ENCODE results near the gene ZNF224. TPM values are rescaled to one million over a fixed set of nuclear protein-coding genes. Genes with fewer than 3 reads are reported as not detected.

The ZNF224 gene
- total RNA-seq (10 to 100 TPM; 20.0 to 31.0 (median 24.4) TPM), polyA plus RNA-seq (10 to 100 TPM; 16.2 to 19.0 TPM)
- long read RNA-seq, donor 1, transcript ZNF224-201 (6 exons, 3,980 nt) = minor isoform, 5 of 38 reads
- long read RNA-seq, donor 1, transcript ZNF224-203 (1 exons, 1,552 nt) = major isoform, 26 of 38 reads
- long read RNA-seq, donor 1, partial matches to known transcripts = 0 of 38 reads
- long read RNA-seq, donor 1, other reads (novel, unspliced or antisense) = 5 of 38 reads
- long read RNA-seq, donor 2, transcript ZNF224-208 (1 exons, 2,994 nt) = major isoform, 8 of 20 reads
- long read RNA-seq, donor 2, partial matches to known transcripts = 5 of 20 reads
- long read RNA-seq, donor 2, other reads (novel, unspliced or antisense) = 0 of 20 reads
- long read RNA-seq, donor 3, transcript ZNF224-201 (6 exons, 3,980 nt) = major isoform, 11 of 39 reads
- long read RNA-seq, donor 3, partial matches to known transcripts = 7 of 39 reads
- long read RNA-seq, donor 3, other reads (novel, unspliced or antisense) = 16 of 39 reads

DNA sequence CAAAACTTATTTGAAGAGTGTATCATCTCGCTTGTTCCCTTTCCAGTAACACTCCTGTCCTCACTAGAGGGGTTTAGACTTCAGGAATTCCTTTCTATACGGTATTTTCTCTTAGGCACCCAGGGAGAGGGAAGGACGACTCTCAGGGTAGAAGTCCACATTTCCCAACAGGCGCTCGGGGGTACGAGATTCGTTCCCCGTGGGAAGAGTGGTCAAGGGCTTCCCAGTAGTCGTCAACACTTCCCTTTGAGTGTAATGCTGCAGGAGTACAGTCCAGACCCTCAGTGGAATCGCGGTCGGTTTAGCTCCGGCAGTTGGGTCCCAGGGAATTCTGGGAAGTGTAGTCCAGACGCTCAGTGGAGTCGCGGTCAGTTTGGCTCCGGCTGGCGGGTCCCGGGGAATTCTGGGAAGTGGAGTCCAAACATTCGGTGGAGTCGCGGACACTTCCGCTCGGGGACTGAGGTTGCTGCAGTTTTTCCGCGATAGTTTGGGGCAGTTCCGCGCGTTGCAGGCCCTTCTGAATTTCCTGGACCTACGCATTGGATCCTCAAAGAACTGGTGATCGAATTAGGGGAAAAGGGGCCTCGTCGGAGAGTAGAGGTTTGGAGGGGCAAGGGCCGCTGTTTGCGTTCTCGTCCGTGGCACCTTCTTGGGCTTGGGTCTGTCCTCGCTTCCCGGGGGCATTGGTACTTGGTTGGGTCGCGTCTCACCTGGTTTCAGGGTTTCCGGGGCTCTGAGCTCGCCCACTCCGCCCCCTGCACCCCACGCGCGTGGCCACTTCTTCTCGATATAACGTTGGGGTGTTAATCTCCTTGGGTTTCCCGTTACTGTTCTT is at the start of gene ZNF224:
ZNF224 (plus strand) TSS at position 431 of the 835 bp plus-strand sequence. CDS start 3,513 bp downstream, outside the sequence.
- TF ChIP-seq EP300 (IDR thresholded peaks at IDR 0.05) = no peak
- peak; percentile 35 for TF ChIP-seq POLR2A (IDR thresholded peaks at IDR 0.05)
- whole genome bisulfite sequencing, 3 donors = 0 to 1% (median 0%) methylated on average over 50 of the region's 50 CpGs

GRCh38 chr19:44050740-44051649 is 43.2 kb upstream of the ZNF224 start:
- 11 to 14% (median 13%) methylated on average over 21 of the region's 21 CpGs for WGBS, 3 donors
- H3K4me1 ChIP-seq (ENCODE audit: insufficient read depth) = peaks cover 5% of the 10 kb centered on the region
- intact Hi-C loops (cut with DNase I) = loop anchor here in 1 of 4 donors (10.0 kb wide), 1 partner anchor 64 kb away; the partner anchor contains the start of gene ZNF225
- H3K4me3 ChIP-seq = peak overlapping the region; percentile 82
- no peaks in the 10 kb centered on the region for H3K36me3 ChIP-seq
- TF ChIP-seq POLR2A (IDR thresholded peaks at IDR 0.05) (no peak), CTCF (IDR thresholded peaks at IDR 0.05) (no peak), EP300 (IDR thresholded peaks at IDR 0.05) (no peak)
- DNase-seq = no peak
- peaks cover 0 to 2% of the 10 kb centered on the region in 2 donors for H3K9me3 ChIP-seq
- H3K27me3 ChIP-seq = no peaks in the 10 kb centered on the region
- H3K27ac ChIP-seq = peak overlapping the region in 1 of 2 donors; percentile 31

More for the DNA sequence above, at the start of gene ZNF224:
- H3K27ac ChIP-seq = peak within 1 kb of the TSS in 1 of 2 donors; percentile 34
- intact Hi-C loops (cut with DNase I) = no loop called here
- H3K36me3 ChIP-seq = no peaks in the 10 kb centered on the region
- no peaks in the 10 kb centered on the region for H3K9me3 ChIP-seq
- peaks cover 6% of the 10 kb centered on the region for H3K4me1 ChIP-seq (ENCODE audit: insufficient read depth)
- no peaks in the 10 kb centered on the region for H3K27me3 ChIP-seq
- peak; percentile 88 to 90 (median 89) for DNase-seq
- H3K4me3 ChIP-seq = peak within 1 kb of the TSS; percentile 86

- H3K27me3 ChIP-seq = no peaks in the 10 kb centered on the region
- 1% methylated on average over 38 of the region's 38 CpGs for WGBS, 3 donors
- H3K36me3 ChIP-seq = no peaks in the 10 kb centered on the region
- intact Hi-C loops (cut with DNase I) = loop anchor here in 1 of 4 donors (10.0 kb wide), 1 partner anchor 63 kb away; the partner anchor contains the start of gene ZNF225
- TF ChIP-seq EP300 (IDR thresholded peaks at IDR 0.05) (peak; percentile 64), POLR2A (IDR thresholded peaks at IDR 0.05) (no peak), CTCF (IDR thresholded peaks at IDR 0.05) (no peak)
- H3K4me3 ChIP-seq = peak within 1 kb of the TSS; percentile 82
- DNase-seq = peak; percentile 92 to 94 (median 93)
- peaks cover 0 to 2% of the 10 kb centered on the region in 2 donors for H3K9me3 ChIP-seq
- peak within 1 kb of the TSS in 1 of 2 donors; percentile 31 for H3K27ac ChIP-seq
- H3K4me1 ChIP-seq (ENCODE audit: insufficient read depth) = peaks cover 5% of the 10 kb centered on the region
These were observed 42.3 kb upstream of the ZNF224 start, which contains the start of gene ZNF223 for GRCh38 chr19:44051650-44052402. ZNF223 (plus strand) TSS chr19:44052036; CDS start chr19:44055177, 3,141 bp downstream.

- no peaks in the 10 kb centered on the region for H3K36me3 ChIP-seq
- intact Hi-C loops (cut with DNase I) = loop anchor here in 1 of 4 donors (10.0 kb wide), 1 partner anchor 59 kb away; the partner anchor contains the start of gene ZNF225
These were observed 38.3 kb upstream of the ZNF224 start for GRCh38 chr19:44055870-44056269.

More at GRCh38 chr19:44055870-44056269, 38.3 kb upstream of the ZNF224 start:
- 91 to 98% (median 94%) methylated on average over 5 of the region's 5 CpGs for WGBS, 3 donors
- DNase-seq = no peak
- TF ChIP-seq EP300 (IDR thresholded peaks at IDR 0.05) (no peak), CTCF (IDR thresholded peaks at IDR 0.05) (no peak)
- no peak overlapping the region for H3K27ac ChIP-seq
- no peaks in the 10 kb centered on the region for H3K27me3 ChIP-seq
- peaks cover 0 to 9% of the 10 kb centered on the region in 2 donors for H3K9me3 ChIP-seq
- peaks cover 5% of the 10 kb centered on the region for H3K4me1 ChIP-seq (ENCODE audit: insufficient read depth)
- H3K4me3 ChIP-seq = no peak overlapping the region

Measured in ovary (tissue), 10 donors.